Mesenchymal stem cell (in vitro differentiated cells and primary cell): ENCODE results near the gene TSPAN9.
"Not testable (repeated sequence)": the region's sequence is repeated elsewhere in the genome, so short reads cannot be mapped to it uniquely, and the experiment has no call there.

Experiments used
- DNase-seq: peaks from one replicate; pipeline ENCODE4 v3.0.0-alpha.2; 2013
- H2AFZ ChIP-seq: one replicate; pipeline ENCODE4 v1.6.1; 2013; ENCODE audit warnings: low read depth, mild to moderate bottlenecking, control low read depth, inconsistent platforms, low read length, moderate library complexity
- H2AK5ac ChIP-seq: 2 replicates; pipeline ENCODE4 v1.6.1; 2013; ENCODE audit warnings: low read length, moderate library complexity, mild to moderate bottlenecking, inconsistent platforms; ENCODE audit not compliant: severe bottlenecking
- H2BK120ac ChIP-seq: one replicate; pipeline ENCODE4 v1.6.1; 2013; ENCODE audit warnings: low read depth, mild to moderate bottlenecking, inconsistent platforms, low read length, moderate library complexity
- H2BK12ac ChIP-seq, 2 experiments: one replicate each; pipeline ENCODE4 v1.6.1; 2013; ENCODE audit warnings: inconsistent platforms in 2 of 2, low read length in 2 of 2, mild to moderate bottlenecking in 2 of 2, moderate library complexity in 2 of 2, control low read depth in 1 of 2
- H2BK15ac ChIP-seq: one replicate; pipeline ENCODE4 v1.6.1; 2013; ENCODE audit warnings: mild to moderate bottlenecking, low read depth, inconsistent platforms; ENCODE audit not compliant: poor library complexity, severe bottlenecking
- H2BK5ac ChIP-seq: 2 replicates; pipeline ENCODE4 v1.6.1; 2013; ENCODE audit warnings: low read depth, mild to moderate bottlenecking, low read length, control low read depth, inconsistent platforms; ENCODE audit not compliant: poor library complexity, severe bottlenecking
- H3K14ac ChIP-seq, 2 experiments: one replicate each; pipeline ENCODE4 v1.6.1; 2013; ENCODE audit warnings: inconsistent platforms in 2 of 2, low read length in 2 of 2, control low read depth in 1 of 2, mild to moderate bottlenecking in 1 of 2, moderate library complexity in 1 of 2
- H3K18ac ChIP-seq, 2 experiments: one replicate each; pipeline ENCODE4 v1.6.1; 2013; ENCODE audit warnings: inconsistent platforms in 2 of 2, low read length in 2 of 2, control low read depth in 1 of 2, low read depth in 1 of 2, mild to moderate bottlenecking in 1 of 2
- H3K23ac ChIP-seq, 2 experiments: one replicate each; pipeline ENCODE4 v1.6.1; 2013; ENCODE audit warnings: inconsistent platforms in 2 of 2, low read length in 2 of 2, mild to moderate bottlenecking in 2 of 2, moderate library complexity in 2 of 2, control low read depth in 1 of 2
- H3K27ac ChIP-seq: 2 replicates; pipeline ENCODE4 v1.5.1; 2013; ENCODE audit warnings: mild to moderate bottlenecking, moderate library complexity, low read length, control low read depth, inconsistent platforms; ENCODE audit not compliant: poor library complexity, severe bottlenecking
- H3K27me3 ChIP-seq, 2 experiments: 2 replicates each; pipeline versions ENCODE4 v1.6.1 to v1.7.0; 2013; ENCODE audit warnings: low read length in 2 of 2, mild to moderate bottlenecking in 2 of 2, moderate library complexity in 2 of 2, control low read depth in 1 of 2, inconsistent platforms in 1 of 2; ENCODE audit not compliant: control insufficient read depth in 1 of 2, insufficient read depth in 1 of 2
- H3K36me3 ChIP-seq, 2 experiments: 2 replicates each; pipeline versions ENCODE4 v1.6.1 to v1.7.0; 2013; ENCODE audit warnings: low read length in 2 of 2, control low read depth in 1 of 2, inconsistent platforms in 1 of 2, low read depth in 1 of 2, mild to moderate bottlenecking in 1 of 2; ENCODE audit not compliant: insufficient read depth in 2 of 2, control insufficient read depth in 1 of 2
- H3K4ac ChIP-seq, 2 experiments: one replicate each; pipeline ENCODE4 v1.6.1; 2013; ENCODE audit warnings: inconsistent platforms in 2 of 2, low read length in 2 of 2, mild to moderate bottlenecking in 2 of 2, moderate library complexity in 2 of 2, control low read depth in 1 of 2, low read depth in 1 of 2
- H3K4me1 ChIP-seq: 2 replicates; pipeline ENCODE4 v1.6.1; 2013; ENCODE audit warnings: low read depth, low read length, control low read depth; ENCODE audit not compliant: control insufficient read depth, insufficient read depth
- H3K4me2 ChIP-seq: 2 replicates; pipeline ENCODE4 v1.6.1; 2013; ENCODE audit warnings: low read length, mild to moderate bottlenecking, inconsistent platforms; ENCODE audit not compliant: poor library complexity, severe bottlenecking
- H3K4me3 ChIP-seq, 2 experiments: 2 replicates each; pipeline versions ENCODE4 v1.5.1 to v1.7.0; 2013; ENCODE audit warnings: low read length in 2 of 2, mild to moderate bottlenecking in 2 of 2, control low read depth in 1 of 2, low read depth in 1 of 2; ENCODE audit not compliant: insufficient read depth in 1 of 2
- H3K79me1 ChIP-seq: replicated peaks from 2 replicates; pipeline ENCODE4 v1.6.1; 2013; ENCODE audit warnings: mild to moderate bottlenecking, control low read depth, low read length, inconsistent platforms; ENCODE audit not compliant: poor library complexity, severe bottlenecking
- H3K9ac ChIP-seq: 2 replicates; pipeline ENCODE4 v1.7.0; 2013; ENCODE audit warnings: mild to moderate bottlenecking, low read length, moderate library complexity
- H3K9me3 ChIP-seq: 2 replicates; pipeline ENCODE4 v1.7.0; 2013; ENCODE audit warnings: mild to moderate bottlenecking, low read length; ENCODE audit not compliant: control insufficient read depth
- H4K8ac ChIP-seq: one replicate; pipeline ENCODE4 v1.6.1; 2013; ENCODE audit warnings: inconsistent platforms, mild to moderate bottlenecking, low read length, moderate library complexity
- H4K91ac ChIP-seq: one replicate; pipeline ENCODE4 v1.6.1; 2013; ENCODE audit warnings: mild to moderate bottlenecking, low read length, inconsistent platforms
- WGBS: methylation state at CpG from one replicate; pipeline ENCODE4 v1.1.7; 2013; ENCODE audit warnings: mixed read lengths; 5-methylcytosine and 5-hydroxymethylcytosine counted together

TSPAN9 gene

GRCh38 chr12:3065846-3066245, 11.3 kb upstream of the TSPAN9 start:
- H2AFZ ChIP-seq, H2BK15ac ChIP-seq, H3K4ac ChIP-seq, H3K14ac ChIP-seq, H3K4me2 ChIP-seq, H3K18ac ChIP-seq, H4K91ac ChIP-seq, H3K23ac ChIP-seq, H3K9me3 ChIP-seq, H4K8ac ChIP-seq, H2BK120ac ChIP-seq, H3K4me3 ChIP-seq, H3K79me1 ChIP-seq, H2BK5ac ChIP-seq, H3K4me1 ChIP-seq, H2BK12ac ChIP-seq, H3K9ac ChIP-seq, H2AK5ac ChIP-seq, H3K36me3 ChIP-seq, H3K27ac ChIP-seq: not testable (repeated sequence)
- H3K27me3 ChIP-seq, result peaks cover 0 to 38% of the 10 kb centered on the region in 2 experiments
- WGBS, result 76% methylated on average over 3 of the region's 3 CpGs
- peak; percentile 40 for DNase-seq

GRCh38 chr12:3069714-3070113, 7.5 kb upstream of the TSPAN9 start:
- no peak overlapping the region for H2BK120ac ChIP-seq
- no peak overlapping the region for H3K4ac ChIP-seq
- H3K4me1 ChIP-seq, result peaks cover 8% of the 10 kb centered on the region
- no peak overlapping the region for H3K14ac ChIP-seq
- H4K8ac ChIP-seq, result no peak overlapping the region
- DNase-seq, result no peak
- H2BK5ac ChIP-seq, result no peak overlapping the region
- H2BK15ac ChIP-seq, result no peak overlapping the region
- no peak overlapping the region for H2AK5ac ChIP-seq
- H3K27me3 ChIP-seq, result peaks cover 0 to 34% of the 10 kb centered on the region in 2 experiments
- H3K23ac ChIP-seq, result no peak overlapping the region
- no peaks in the 10 kb centered on the region for H3K36me3 ChIP-seq
- H3K27ac ChIP-seq, result no peak overlapping the region
- no peak overlapping the region for H3K18ac ChIP-seq
- no peak overlapping the region for H4K91ac ChIP-seq
- H3K9ac ChIP-seq, result no peak overlapping the region
- no peak overlapping the region for H3K4me3 ChIP-seq
- no peak overlapping the region for H3K4me2 ChIP-seq
- H3K9me3 ChIP-seq, result no peaks in the 10 kb centered on the region
- H2AFZ ChIP-seq, result no peak overlapping the region
- WGBS, result 69% methylated on average over 4 of the region's 4 CpGs
- H2BK12ac ChIP-seq, result no peak overlapping the region
- no peaks in the 10 kb centered on the region for H3K79me1 ChIP-seq

- H3K4me2 ChIP-seq, result no peak overlapping the region
- H3K18ac ChIP-seq, result no peak overlapping the region
- peak overlapping the region; percentile 45 for H2AK5ac ChIP-seq
- peaks cover 8% of the 10 kb centered on the region for H3K4me1 ChIP-seq
- H3K9ac ChIP-seq, result no peak overlapping the region
- H2BK15ac ChIP-seq, result no peak overlapping the region
- 65% methylated on average over 6 of the region's 8 CpGs for WGBS
- H4K8ac ChIP-seq, result no peak overlapping the region
- no peak overlapping the region for H2BK120ac ChIP-seq
- H3K9me3 ChIP-seq, result no peaks in the 10 kb centered on the region
- H2BK5ac ChIP-seq, result no peak overlapping the region
- H3K27ac ChIP-seq, result no peak overlapping the region
- H3K23ac ChIP-seq, result no peak overlapping the region
- H3K79me1 ChIP-seq, result no peaks in the 10 kb centered on the region
- H3K27me3 ChIP-seq, result peaks cover 0 to 31% of the 10 kb centered on the region in 2 experiments
- DNase-seq, result no peak
- H3K4ac ChIP-seq, result no peak overlapping the region
- no peak overlapping the region for H2BK12ac ChIP-seq
- no peak overlapping the region for H3K14ac ChIP-seq
- H3K36me3 ChIP-seq, result no peaks in the 10 kb centered on the region
- H4K91ac ChIP-seq, result no peak overlapping the region
- H2AFZ ChIP-seq, result no peak overlapping the region
- H3K4me3 ChIP-seq, result no peak overlapping the region
These were observed 6.1 kb upstream of the TSPAN9 start for GRCh38 chr12:3071107-3071506.

- H2BK15ac ChIP-seq, result no peak overlapping the region
- H3K14ac ChIP-seq, result no peak overlapping the region
- no peak overlapping the region for H2AK5ac ChIP-seq
- no peak for DNase-seq
- H3K18ac ChIP-seq, result no peak overlapping the region
- H3K4ac ChIP-seq, result no peak overlapping the region
- no peak overlapping the region for H3K9ac ChIP-seq
- peaks cover 0 to 31% of the 10 kb centered on the region in 2 experiments for H3K27me3 ChIP-seq
- no peak overlapping the region for H3K23ac ChIP-seq
- no peak overlapping the region for H2BK12ac ChIP-seq
- no peak overlapping the region for H2BK120ac ChIP-seq
- no peak overlapping the region for H3K27ac ChIP-seq
- no peak overlapping the region for H3K4me3 ChIP-seq
- no peak overlapping the region for H4K8ac ChIP-seq
- peaks cover 10% of the 10 kb centered on the region for H3K4me1 ChIP-seq
- no peak overlapping the region for H3K4me2 ChIP-seq
- no peaks in the 10 kb centered on the region for H3K9me3 ChIP-seq
- no peak overlapping the region for H2AFZ ChIP-seq
- H4K91ac ChIP-seq, result no peak overlapping the region
- H3K79me1 ChIP-seq, result no peaks in the 10 kb centered on the region
- no peak overlapping the region for H2BK5ac ChIP-seq
- WGBS, result 98% methylated on average over 25 of the region's 25 CpGs
- H3K36me3 ChIP-seq, result no peaks in the 10 kb centered on the region
These were observed 5.5 kb upstream of the TSPAN9 start for GRCh38 chr12:3071710-3072109.
